Endothelial cell of umbilical vein (primary cell): ENCODE results near the gene HIVEP1. TPM values are rescaled to one million over a fixed set of nuclear protein-coding genes. Genes with fewer than 3 reads are reported as not detected.

Experiments used
- BruUV-seq: library from RNA; stranded (reverse); fragments of 400-500 nt; replicated peaks from 2 replicates; lab custom pipeline; 2021; lab: Mats Ljungman, UMichigan
- CTCF ChIA-PET: fragments of 300-600, 350-600 bp; sonication (Branson Sonifier 250); formaldehyde crosslinking; loops from one replicate; lab custom pipeline; 2021; ENCODE audit warnings: antibody characterized with exemption, inconsistent platforms; lab: Charles Lee
- POLR2A ChIA-PET: fragments of 300-600, 350-600 bp; sonication (Branson Sonifier 250); formaldehyde crosslinking; loops from one replicate; lab custom pipeline; 2021; ENCODE audit warnings: antibody characterized with exemption, inconsistent platforms; lab: Charles Lee
- DNase-seq: peaks from one replicate; pipeline ENCODE4 v3.0.0-alpha.2; 2011; ENCODE audit warnings: low read depth, low spot score
- FAIRE-seq: peaks from 2 replicates; lab custom pipeline; 2011; peaks lifted over from hg19 to GRCh38; lab: Jason Lieb, UNC
- H2AFZ ChIP-seq: 2 replicates; pipeline ENCODE4 v1.6.0; 2012; ENCODE audit warnings: low read depth, low read length, control low read depth, inconsistent platforms
- H3K27ac ChIP-seq: 2 replicates; pipeline ENCODE4 v1.5.1; 2011; ENCODE audit warnings: low read depth, mild to moderate bottlenecking, control low read depth, low read length, moderate library complexity; ENCODE audit not compliant: insufficient read depth
- H3K27me3 ChIP-seq, 2 experiments: 2 replicates each; pipeline versions ENCODE4 v1.6.0 to v1.6.1; 2011; ENCODE audit warnings: low read length in 2 of 2, mixed read lengths in 1 of 2; ENCODE audit not compliant: control insufficient read depth in 2 of 2, insufficient read depth in 2 of 2
- H3K36me3 ChIP-seq, 2 experiments: 2 replicates in 1 of 2; 3 replicates in 1 of 2; pipeline ENCODE4 v1.5.1; 2011; ENCODE audit warnings: low read length in 2 of 2, mild to moderate bottlenecking in 1 of 2, moderate library complexity in 1 of 2; ENCODE audit not compliant: control insufficient read depth in 2 of 2, insufficient read depth in 2 of 2; ENCODE audit errors: extremely low read depth in 1 of 2
- H3K4me1 ChIP-seq: 3 replicates; pipeline ENCODE4 v1.5.1; 2011; ENCODE audit warnings: mild to moderate bottlenecking, low read length; ENCODE audit not compliant: control insufficient read depth, insufficient read depth; ENCODE audit errors: extremely low read depth
- H3K4me2 ChIP-seq: 2 replicates; pipeline ENCODE4 v1.6.1; 2011; ENCODE audit warnings: low read length, control low read depth, mixed read lengths; ENCODE audit not compliant: insufficient read depth
- H3K4me3 ChIP-seq, 3 experiments: fragments of 200-600 bp in 1 of 3; sonication (generic), shearing (Covaris generic) in 1 of 3; replicated peaks in 1 of 3; 2 replicates each; pipeline ENCODE4 v1.5.1; 2011 to 2016; ENCODE audit warnings: control low read depth in 3 of 3, low read length in 3 of 3, mild to moderate bottlenecking in 2 of 3, inconsistent platforms in 1 of 3, low read depth in 1 of 3, moderate library complexity in 1 of 3; ENCODE audit not compliant: insufficient read depth in 1 of 3
- H3K79me2 ChIP-seq: 2 replicates; pipeline ENCODE4 v1.6.0; 2012; ENCODE audit warnings: low read length, inconsistent platforms; ENCODE audit not compliant: control insufficient read depth, insufficient read depth
- H3K9ac ChIP-seq: replicated peaks from 2 replicates; pipeline ENCODE3; 2011; ENCODE audit warnings: low read length, control low read depth; ENCODE audit not compliant: insufficient read depth; ENCODE audit errors: extremely low read depth
- H3K9me1 ChIP-seq: replicated peaks from 3 replicates; pipeline ENCODE4 v1.6.0; 2011; ENCODE audit warnings: mild to moderate bottlenecking, low read length; ENCODE audit not compliant: control insufficient read depth, insufficient read depth; ENCODE audit errors: extremely low read depth
- H3K9me3 ChIP-seq: replicated peaks from 2 replicates; pipeline ENCODE4 v1.5.1; 2012; ENCODE audit warnings: low read length, inconsistent platforms; ENCODE audit not compliant: control insufficient read depth, insufficient read depth
- H4K20me1 ChIP-seq: replicated peaks from 2 replicates; pipeline ENCODE3; 2011; ENCODE audit warnings: mild to moderate bottlenecking, low read length; ENCODE audit not compliant: control insufficient read depth, insufficient read depth; ENCODE audit errors: extremely low read depth
- CTCF ChIP-seq, 2 donors: IDR thresholded peaks; 1 replicate in 1 of 2; 2 replicates in 1 of 2; pipeline ENCODE4 v1.5.1; 2011; ENCODE audit warnings: low read length in 2 of 2, mild to moderate bottlenecking in 2 of 2, moderate library complexity in 2 of 2, control low read depth in 1 of 2, inconsistent platforms in 1 of 2, low read depth in 1 of 2; ENCODE audit not compliant: insufficient read depth in 1 of 2; ENCODE audit errors: extremely low read depth in 1 of 2
- EZH2 ChIP-seq: IDR thresholded peaks from 2 replicates; pipeline ENCODE4 v1.6.1; 2012; ENCODE audit warnings: borderline replicate concordance, low read depth, mild to moderate bottlenecking, moderate library complexity, low read length, inconsistent platforms; ENCODE audit not compliant: severe bottlenecking
- FOS ChIP-seq: IDR thresholded peaks from 2 replicates; pipeline ENCODE4 v1.6.1; 2011; ENCODE audit warnings: mild to moderate bottlenecking, low read length, moderate library complexity, borderline replicate concordance; ENCODE audit not compliant: insufficient read depth
- GATA2 ChIP-seq: IDR thresholded peaks from 2 replicates; pipeline ENCODE4 v1.7.0; 2011; ENCODE audit warnings: low read depth, mild to moderate bottlenecking, moderate library complexity, mixed read lengths, low read length; ENCODE audit not compliant: insufficient read length, insufficient read depth
- JUN ChIP-seq: IDR thresholded peaks from 2 replicates; pipeline ENCODE4 v1.6.1; 2011; ENCODE audit warnings: borderline replicate concordance, low read depth; ENCODE audit not compliant: insufficient read length, insufficient read depth
- MAX ChIP-seq: IDR thresholded peaks from 2 replicates; pipeline ENCODE4 v1.6.1; 2011; ENCODE audit not compliant: insufficient read depth, insufficient read length
- MYC ChIP-seq: IDR thresholded peaks from one replicate; pipeline ENCODE4 v1.6.1; 2011; ENCODE audit warnings: mild to moderate bottlenecking, low read depth, low read length
- POLR2A ChIP-seq: IDR thresholded peaks from 2 replicates; pipeline ENCODE4 v1.6.1; 2012; ENCODE audit warnings: low read depth, mild to moderate bottlenecking, control low read depth, low read length
- POLR2AphosphoS5 ChIP-seq: IDR thresholded peaks from 2 replicates; pipeline ENCODE4 v1.6.1; 2012; ENCODE audit warnings: low read depth, mild to moderate bottlenecking, control low read depth, low read length, moderate library complexity; ENCODE audit not compliant: insufficient read depth
- dilution Hi-C: fragments of 300-500 bp; cut with MboI; formaldehyde crosslinking; loops from one replicate; pipeline ENCODE4 v1.15.0; 2019; ENCODE audit warnings: low sequenced_read_pairs; ENCODE audit not compliant: extremely low pct_ligation_motif_present
- intact Hi-C: fragments of 100-400 bp; cut with micrococcal nuclease; formaldehyde crosslinking; loops from one replicate; pipeline ENCODE4 v1.10.0; 2022
- polyA plus RNA-seq, 4 experiments: library from polyadenylated mRNA; depleted of rRNA in 3 of 4; stranded (reverse) in 3 of 4; unstranded in 1 of 4; fragments of >200 nt; gene quantifications; 2 replicates each; pipeline versions ENCODE4 v1.2.1 to v1.2.3, GENCODE V29; 2011 to 2012; ENCODE audit warnings: missing spikeins in 1 of 4
- total RNA-seq: library from RNA; stranded (reverse); gene quantifications from 2 replicates; pipeline ENCODE4 v1.2.3, GENCODE V29; 2021

HIVEP1 gene
- total and polyA plus RNA-seq, 2 donors (not counting 3 experiments of a cell fraction or from before 2014, with no cell fraction given) = 33.5 to 49.2 TPM

GRCh38 chr6:12060780-12061609 is 48.9 kb downstream of the HIVEP1 start:
- no TSS peak for BruUV-seq
- no peak for FAIRE-seq
- intact Hi-C loops = loop anchor here (10.0 kb wide), 1 partner anchor 544 kb away; no protein-coding TSS in a partner anchor
- Histone ChIP-seq H3K4me1 (peaks cover 4% of the 10 kb centered on the region), H3K9ac (no peak overlapping the region), H3K27ac (no peak overlapping the region), H3K36me3 (no peaks in the 10 kb centered on the region), H2AFZ (no peak overlapping the region), H3K9me3 (no peaks in the 10 kb centered on the region), H3K4me2 (no peak overlapping the region), H3K79me2 (peaks cover 46% of the 10 kb centered on the region), H3K4me3 (no peak overlapping the region), H3K27me3 (no peaks in the 10 kb centered on the region), H4K20me1 (peaks cover 20% of the 10 kb centered on the region), H3K9me1 (no peaks in the 10 kb centered on the region)
- ChIA-PET CTCF (no interaction called here), POLR2A (no interaction called here)
- DNase-seq = no peak
- dilution Hi-C loops = no loop called here
- TF ChIP-seq POLR2A (no peak), GATA2 (no peak), FOS (no peak), CTCF (IDR thresholded peaks at IDR 0.05; ENCODE audit: extremely low read depth in 1 of 2, insufficient read depth in 1 of 2, low read depth in 1 of 2, low read length in 2 of 2) (no peak), EZH2 (no peak), MAX (no peak), POLR2AphosphoS5 (no peak), JUN (no peak), MYC (no peak)
